Gastrocnemius medialis (tissue), 4 donors: ENCODE measurements around the gene VIPR2.

Experiments
- POLR2A ChIP-seq, 2 donors: fragments of 450-650 bp; IDR thresholded peaks; one replicate each; pipeline ENCODE4 v1.6.1; 2017; ENCODE audit warnings: antibody characterized with exemption in 2 of 2, mild to moderate bottlenecking in 2 of 2, moderate library complexity in 2 of 2
- TF ChIP-seq, protein P1 (sequence below), 5 experiments: fragments of 450-650 bp in 3 of 5; fragments of 200-600 bp in 2 of 5; sonication (generic) in 2 of 5; IDR thresholded peaks in 4 of 5; conservative IDR thresholded peaks in 1 of 5; 1 replicate in 4 of 5; 2 replicates in 1 of 5; pipeline ENCODE4 v1.5.1; 2016 to 2019; ENCODE audit warnings: antibody characterized with exemption in 5 of 5, mild to moderate bottlenecking in 3 of 5, moderate library complexity in 3 of 5

DNA sequence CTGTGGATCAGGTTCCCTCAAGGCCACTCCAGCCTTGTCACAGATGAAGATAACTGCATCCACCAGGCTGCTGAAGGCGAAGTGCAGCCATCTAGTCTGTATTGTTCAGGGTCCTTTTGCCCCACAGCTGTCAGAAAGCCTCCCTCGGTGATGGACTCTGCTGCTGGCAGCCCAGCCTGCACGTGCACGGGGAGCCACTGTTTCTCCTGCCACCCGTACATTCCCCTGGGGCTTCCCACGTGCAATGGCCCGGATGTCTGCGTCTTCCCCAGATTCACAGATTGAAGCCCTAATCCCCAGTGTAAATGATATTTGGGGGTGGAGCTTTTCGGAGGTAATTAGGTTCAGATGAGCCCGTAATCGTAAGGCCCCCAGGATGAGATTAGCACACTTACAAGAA is 46.6 kb upstream of the VIPR2 start:
- TF ChIP-seq, protein P1, sequence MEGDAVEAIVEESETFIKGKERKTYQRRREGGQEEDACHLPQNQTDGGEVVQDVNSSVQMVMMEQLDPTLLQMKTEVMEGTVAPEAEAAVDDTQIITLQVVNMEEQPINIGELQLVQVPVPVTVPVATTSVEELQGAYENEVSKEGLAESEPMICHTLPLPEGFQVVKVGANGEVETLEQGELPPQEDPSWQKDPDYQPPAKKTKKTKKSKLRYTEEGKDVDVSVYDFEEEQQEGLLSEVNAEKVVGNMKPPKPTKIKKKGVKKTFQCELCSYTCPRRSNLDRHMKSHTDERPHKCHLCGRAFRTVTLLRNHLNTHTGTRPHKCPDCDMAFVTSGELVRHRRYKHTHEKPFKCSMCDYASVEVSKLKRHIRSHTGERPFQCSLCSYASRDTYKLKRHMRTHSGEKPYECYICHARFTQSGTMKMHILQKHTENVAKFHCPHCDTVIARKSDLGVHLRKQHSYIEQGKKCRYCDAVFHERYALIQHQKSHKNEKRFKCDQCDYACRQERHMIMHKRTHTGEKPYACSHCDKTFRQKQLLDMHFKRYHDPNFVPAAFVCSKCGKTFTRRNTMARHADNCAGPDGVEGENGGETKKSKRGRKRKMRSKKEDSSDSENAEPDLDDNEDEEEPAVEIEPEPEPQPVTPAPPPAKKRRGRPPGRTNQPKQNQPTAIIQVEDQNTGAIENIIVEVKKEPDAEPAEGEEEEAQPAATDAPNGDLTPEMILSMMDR (IDR thresholded peaks at IDR 0.05 in 4 of 5, conservative IDR thresholded peaks at IDR 0.05 in 1 of 5): no peak
- no peak for TF ChIP-seq POLR2A (IDR thresholded peaks at IDR 0.05)
